Neuronal stem cell (in vitro differentiated cells): Measurements from ENCODE around the gene SLC35D3.

Experiments
- DNase-seq: peaks from one replicate; pipeline ENCODE4 v3.0.0-alpha.2; 2013; ENCODE audit warnings: low spot score
- H2AFZ ChIP-seq: one replicate; pipeline ENCODE4 v1.6.1; 2013; ENCODE audit warnings: mild to moderate bottlenecking, low read length, inconsistent platforms
- H2AK5ac ChIP-seq: 2 replicates; pipeline ENCODE4 v1.6.1; 2013; ENCODE audit warnings: low read depth, mild to moderate bottlenecking, inconsistent platforms, low read length, moderate library complexity, mixed read lengths
- H2BK120ac ChIP-seq: 2 replicates; pipeline ENCODE4 v1.6.1; 2013; ENCODE audit warnings: low read depth, mild to moderate bottlenecking, inconsistent platforms, low read length, moderate library complexity, mixed read lengths
- H2BK12ac ChIP-seq: one replicate; pipeline ENCODE4 v1.6.1; 2013; ENCODE audit warnings: low read length, inconsistent platforms
- H2BK15ac ChIP-seq: 2 replicates; pipeline ENCODE4 v1.6.1; 2013; ENCODE audit warnings: mild to moderate bottlenecking, low read length, inconsistent platforms, mixed read lengths
- H2BK5ac ChIP-seq: one replicate; pipeline ENCODE4 v1.6.1; 2013; ENCODE audit warnings: inconsistent platforms, mild to moderate bottlenecking, low read length, moderate library complexity
- H3K14ac ChIP-seq: one replicate; pipeline ENCODE4 v1.6.1; 2013; ENCODE audit warnings: low read length, inconsistent platforms
- H3K18ac ChIP-seq: 2 replicates; pipeline ENCODE4 v1.6.1; 2013; ENCODE audit warnings: low read length, inconsistent platforms
- H3K23ac ChIP-seq: 2 replicates; pipeline ENCODE4 v1.6.1; 2013; ENCODE audit warnings: low read depth, mild to moderate bottlenecking, mixed read lengths, low read length, inconsistent platforms; ENCODE audit not compliant: poor library complexity
- H3K27ac ChIP-seq: replicated peaks from 3 replicates; pipeline ENCODE4 v1.5.1; 2013; ENCODE audit warnings: low read length, inconsistent platforms
- H3K27me3 ChIP-seq, 3 experiments: 2 replicates each; pipeline ENCODE4 v1.6.1; 2013; ENCODE audit warnings: low read length in 3 of 3, mild to moderate bottlenecking in 2 of 3, inconsistent platforms in 1 of 3, low read depth in 1 of 3, mixed read lengths in 1 of 3, moderate library complexity in 1 of 3; ENCODE audit not compliant: control insufficient read depth in 3 of 3, insufficient read depth in 3 of 3
- H3K36me3 ChIP-seq, 2 donors: replicated peaks in 1 of 2; 2 replicates each; pipeline ENCODE4 v1.6.1; 2013; ENCODE audit warnings: low read length in 2 of 2; ENCODE audit not compliant: control insufficient read depth in 2 of 2, insufficient read depth in 2 of 2
- H3K4ac ChIP-seq: 2 replicates; pipeline ENCODE4 v1.6.1; 2013; ENCODE audit warnings: inconsistent platforms, mild to moderate bottlenecking, low read length, moderate library complexity
- H3K4me1 ChIP-seq, 2 donors: 1 replicate in 1 of 2; 2 replicates in 1 of 2; pipeline ENCODE4 v1.6.1; 2013; ENCODE audit warnings: low read length in 2 of 2, low read depth in 1 of 2; ENCODE audit not compliant: control insufficient read depth in 2 of 2, insufficient read depth in 1 of 2
- H3K4me2 ChIP-seq: one replicate; pipeline ENCODE4 v1.6.1; 2013; ENCODE audit warnings: mild to moderate bottlenecking, low read length, inconsistent platforms; ENCODE audit not compliant: insufficient read depth, poor library complexity, severe bottlenecking
- H3K4me3 ChIP-seq, 2 donors: 2 replicates each; pipeline ENCODE4 v1.5.1; 2013; ENCODE audit warnings: low read length in 2 of 2, mild to moderate bottlenecking in 2 of 2, inconsistent platforms in 1 of 2, moderate library complexity in 1 of 2
- H3K79me1 ChIP-seq: one replicate; pipeline ENCODE4 v1.6.1; 2013; ENCODE audit warnings: low read depth, mild to moderate bottlenecking, inconsistent platforms, low read length, moderate library complexity
- H3K9ac ChIP-seq: one replicate; pipeline ENCODE4 v1.6.1; 2013; ENCODE audit warnings: mild to moderate bottlenecking, low read depth, low read length, inconsistent platforms; ENCODE audit not compliant: poor library complexity
- H3K9me3 ChIP-seq, 2 donors: replicated peaks in 1 of 2; 2 replicates each; pipeline versions ENCODE3 to v1.6.1; 2013; ENCODE audit warnings: low read length in 2 of 2, mild to moderate bottlenecking in 2 of 2, inconsistent platforms in 1 of 2, low read depth in 1 of 2, mixed read lengths in 1 of 2, moderate library complexity in 1 of 2; ENCODE audit not compliant: control insufficient read depth in 2 of 2, insufficient read depth in 1 of 2
- H4K8ac ChIP-seq: one replicate; pipeline ENCODE4 v1.6.1; 2013; ENCODE audit warnings: low read depth, mild to moderate bottlenecking, inconsistent platforms, low read length, moderate library complexity
- H4K91ac ChIP-seq: one replicate; pipeline ENCODE4 v1.6.1; 2013; ENCODE audit warnings: low read length, low read depth, mild to moderate bottlenecking, inconsistent platforms; ENCODE audit not compliant: poor library complexity
- WGBS, 2 donors: extraction: QIAGEN DNeasy Blood & Tissue Kit; methylation state at CpG; one replicate each; pipeline ENCODE4 v1.1.7; 2013; ENCODE audit warnings: missing lambda C conversion rate in 2 of 2, mixed read lengths in 1 of 2; ENCODE audit not compliant: insufficient read length in 2 of 2, insufficient replicate concordance in 1 of 2; ENCODE audit errors: extremely low coverage in 2 of 2; 5-methylcytosine and 5-hydroxymethylcytosine counted together

Gene SLC35D3

DNA sequence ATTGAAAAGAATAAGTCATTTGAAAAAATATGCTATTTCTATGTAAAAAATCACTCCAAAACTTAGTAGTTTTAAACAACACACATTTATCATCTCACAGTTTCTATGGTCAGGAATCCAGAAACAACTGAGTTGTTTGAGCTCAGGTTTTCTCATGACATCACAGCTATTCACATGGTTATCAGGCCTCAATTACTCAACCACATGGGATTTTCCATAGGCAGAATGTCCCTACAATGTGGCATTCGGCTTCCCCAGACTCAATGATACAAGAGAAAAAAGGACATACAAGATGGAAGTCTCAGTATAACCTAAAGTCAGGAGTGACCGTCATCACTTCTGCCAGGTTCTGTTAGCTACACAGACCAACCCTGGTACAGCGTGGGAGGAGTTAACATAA is 3.4 kb upstream of the SLC35D3 start:
- Histone ChIP-seq H3K4ac (no peak overlapping the region), H3K9me3 (no peaks in the 10 kb centered on the region), H2BK15ac (no peak overlapping the region), H2BK120ac (no peak overlapping the region), H2AK5ac (no peak overlapping the region), H3K18ac (no peak overlapping the region), H3K4me2 (no peak overlapping the region), H3K36me3 (peaks cover 0 to 6% of the 10 kb centered on the region in 2 donors), H3K4me3 (no peak overlapping the region), H2AFZ (no peak overlapping the region), H3K14ac (no peak overlapping the region), H3K23ac (no peak overlapping the region), H3K4me1 (peaks cover 3 to 4% of the 10 kb centered on the region in 2 donors), H3K9ac (no peak overlapping the region), H2BK12ac (no peak overlapping the region), H4K91ac (no peak overlapping the region), H2BK5ac (no peak overlapping the region), H3K79me1 (no peaks in the 10 kb centered on the region), H4K8ac (no peak overlapping the region), H3K27ac (no peak overlapping the region), H3K27me3 (peaks cover 17 to 41% (median 38%) of the 10 kb centered on the region in 3 experiments)
- no CpG with 5 or more reads among the region's 3 CpGs for WGBS, 2 donors
- DNase-seq = no peak

DNA sequence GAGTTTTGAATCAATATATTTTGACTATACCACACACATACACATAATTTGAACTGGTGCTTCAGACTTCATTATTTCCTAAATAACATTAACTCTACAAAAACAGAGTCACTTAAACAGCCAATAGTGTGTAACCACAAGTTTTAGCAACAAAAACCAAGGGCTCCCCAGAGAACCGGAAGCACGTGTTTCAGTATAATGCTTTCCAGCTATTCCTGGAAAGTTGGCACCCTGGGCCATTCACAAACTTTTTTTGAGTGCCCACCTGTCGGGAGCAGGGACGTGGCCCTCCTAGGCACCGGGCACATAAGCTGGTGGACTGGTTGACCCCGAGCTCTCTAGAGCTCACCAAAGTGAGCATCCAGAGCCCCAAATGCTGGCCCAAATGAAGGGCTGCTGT is 1.9 kb upstream of the SLC35D3 start:
- Histone ChIP-seq H2BK120ac (no peak overlapping the region), H3K36me3 (no peaks in the 10 kb centered on the region), H2BK12ac (no peak overlapping the region), H4K8ac (no peak overlapping the region), H3K23ac (no peak overlapping the region), H3K79me1 (peaks cover 4% of the 10 kb centered on the region), H3K9me3 (peaks cover 0 to 2% of the 10 kb centered on the region in 2 donors), H3K18ac (no peak overlapping the region), H3K9ac (no peak overlapping the region), H2AFZ (peak overlapping the region; percentile 99), H3K4ac (no peak overlapping the region), H3K4me1 (peaks cover 3 to 4% of the 10 kb centered on the region in 2 donors), H2BK5ac (no peak overlapping the region), H3K4me2 (no peak overlapping the region), H3K27ac (no peak overlapping the region), H4K91ac (no peak overlapping the region), H3K14ac (no peak overlapping the region), H2BK15ac (no peak overlapping the region), H3K27me3 (peaks cover 19 to 54% (median 48%) of the 10 kb centered on the region in 3 experiments), H2AK5ac (no peak overlapping the region), H3K4me3 (no peak overlapping the region)
- no CpG with 5 or more reads among the region's 6 CpGs for WGBS, 2 donors
- DNase-seq = no peak

DNA sequence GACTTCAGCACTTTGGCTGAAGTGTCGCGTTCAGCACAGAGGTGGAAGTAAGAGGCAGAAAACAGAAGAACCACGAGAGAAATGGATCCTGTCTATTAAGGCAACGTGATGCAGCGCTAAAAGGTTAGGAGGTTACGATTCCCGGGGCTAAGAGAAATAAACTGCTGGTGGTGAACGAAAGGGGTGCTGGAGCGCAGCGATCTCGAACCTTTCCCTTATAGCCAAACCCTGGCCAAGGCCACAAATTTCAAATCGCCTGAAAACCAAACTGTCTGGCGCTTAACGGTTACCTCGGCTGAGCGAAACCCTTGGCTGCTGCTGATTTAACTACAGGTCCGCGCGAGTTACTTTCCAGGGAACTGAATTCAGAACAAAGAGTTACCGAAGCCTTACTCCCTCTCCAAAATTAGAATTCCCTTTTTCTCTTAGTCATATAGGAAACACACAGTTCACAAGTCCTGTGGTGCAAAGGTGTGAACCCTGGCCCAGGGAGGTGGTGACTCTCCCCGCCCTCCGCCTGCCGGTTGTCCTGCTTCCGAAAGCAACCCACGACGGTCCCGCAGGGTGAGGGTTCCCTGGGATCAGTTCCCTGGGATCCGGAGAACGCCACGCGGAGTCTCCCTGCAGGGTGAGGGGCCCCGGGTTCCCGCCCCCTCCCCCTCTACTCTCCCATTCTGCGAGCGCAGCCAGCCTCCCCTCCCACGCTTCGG is 1.3 kb upstream of the SLC35D3 start:
- no peak overlapping the region for H4K8ac ChIP-seq
- peaks cover 3 to 4% of the 10 kb centered on the region in 2 donors for H3K4me1 ChIP-seq
- H3K4me3 ChIP-seq = peak overlapping the region; percentile 50 to 79
- no peak overlapping the region for H4K91ac ChIP-seq
- no peak overlapping the region for H2BK12ac ChIP-seq
- peak overlapping the region; percentile 99 for H2AFZ ChIP-seq
- H2BK5ac ChIP-seq = peak overlapping the region; percentile 66
- no peaks in the 10 kb centered on the region for H3K36me3 ChIP-seq
- no peak overlapping the region for H3K27ac ChIP-seq
- peaks cover 0 to 2% of the 10 kb centered on the region in 2 donors for H3K9me3 ChIP-seq
- no peak overlapping the region for H2BK15ac ChIP-seq
- no peak overlapping the region for H3K23ac ChIP-seq
- peaks cover 4% of the 10 kb centered on the region for H3K79me1 ChIP-seq
- H3K18ac ChIP-seq = peak overlapping the region; percentile 82
- H3K9ac ChIP-seq = peak overlapping the region; percentile 70
- H2AK5ac ChIP-seq = peak overlapping the region; percentile 33
- peak; percentile 27 for DNase-seq
- no peak overlapping the region for H2BK120ac ChIP-seq
- WGBS, 2 donors = no CpG with 5 or more reads among the region's 37 CpGs
- H3K4me2 ChIP-seq = peak overlapping the region; percentile 97
- no peak overlapping the region for H3K4ac ChIP-seq
- H3K14ac ChIP-seq = peak overlapping the region; percentile 38
- peaks cover 19 to 60% (median 50%) of the 10 kb centered on the region in 3 experiments for H3K27me3 ChIP-seq

DNA sequence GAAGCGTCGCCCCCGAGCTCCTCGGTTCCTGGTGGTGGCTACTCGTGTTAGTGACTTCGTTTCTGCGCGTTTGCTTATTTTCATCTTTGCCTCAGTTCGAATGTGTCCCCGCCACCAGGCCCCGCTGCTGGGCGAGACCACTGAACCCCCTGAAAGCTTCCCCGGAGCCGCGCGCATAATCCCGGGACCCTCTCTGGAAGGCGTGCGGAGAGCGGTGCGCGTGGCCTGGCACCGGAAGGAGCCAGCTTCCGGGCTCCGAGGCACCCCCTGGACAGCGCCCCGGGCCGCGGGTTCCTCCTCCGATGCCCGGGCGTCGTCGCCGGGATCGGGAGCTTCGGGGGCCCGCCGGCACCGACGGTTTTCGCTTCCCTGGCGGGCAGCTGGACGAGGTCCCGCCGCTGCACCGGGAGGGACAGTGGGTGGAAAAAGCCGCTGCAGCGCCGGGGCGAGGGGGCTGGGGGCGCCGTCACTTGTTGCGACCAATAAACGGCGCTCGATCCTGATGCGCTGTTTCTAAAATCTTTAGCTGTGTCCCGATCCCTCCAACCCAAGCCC is 643 bp upstream of the SLC35D3 start:
- Histone ChIP-seq H3K4me2 (peak overlapping the region; percentile 97), H3K36me3 (no peaks in the 10 kb centered on the region), H3K9ac (peak overlapping the region; percentile 70), H4K8ac (no peak overlapping the region), H3K9me3 (peaks cover 0 to 2% of the 10 kb centered on the region in 2 donors), H3K27me3 (peaks cover 19 to 66% (median 51%) of the 10 kb centered on the region in 3 experiments), H3K4me1 (peaks cover 3 to 4% of the 10 kb centered on the region in 2 donors), H2AFZ (peak overlapping the region; percentile 99), H3K79me1 (peaks cover 4% of the 10 kb centered on the region), H3K14ac (peak overlapping the region; percentile 38), H2BK15ac (peak overlapping the region; percentile 26), H2BK5ac (peak overlapping the region; percentile 66), H2BK120ac (no peak overlapping the region), H4K91ac (no peak overlapping the region), H3K4ac (no peak overlapping the region), H2AK5ac (no peak overlapping the region), H2BK12ac (no peak overlapping the region), H3K18ac (peak overlapping the region; percentile 82), H3K23ac (no peak overlapping the region), H3K4me3 (peak overlapping the region; percentile 50 to 79), H3K27ac (no peak overlapping the region)
- WGBS, 2 donors = no CpG with 5 or more reads among the region's 59 CpGs
- DNase-seq = peak; percentile 15
